Testis (tissue), 3 donors: Measurements from ENCODE around the gene CPVL. TPM values are rescaled to one million over a fixed set of nuclear protein-coding genes. Genes with fewer than 3 reads are reported as not detected.
A peak's percentile ranks its signal among the peaks of the same experiment; 100 is the strongest.

Source experiments
- DNase-seq: peaks from one replicate; pipeline ENCODE4 v3.0.0-alpha.2; 2019
- H3K27ac ChIP-seq, 2 donors: fragments of 200-600 bp; sonication (generic); one replicate each; pipeline ENCODE4 v1.5.1; 2019
- H3K27me3 ChIP-seq: fragments of 200-600 bp; sonication (generic); one replicate; pipeline ENCODE4 v1.5.1; 2019
- H3K36me3 ChIP-seq: fragments of 200-600 bp; sonication (generic); one replicate; pipeline ENCODE4 v1.5.1; 2017; ENCODE audit warnings: low read depth; ENCODE audit errors: missing control alignments
- H3K4me1 ChIP-seq: fragments of 200-600 bp; sonication (generic); one replicate; pipeline ENCODE4 v1.5.1; 2019
- H3K4me3 ChIP-seq, 2 donors: fragments of 200-600 bp; sonication (generic); one replicate each; pipeline ENCODE4 v1.5.1; 2017 to 2019
- H3K9me3 ChIP-seq: fragments of 200-600 bp; sonication (generic); one replicate; pipeline ENCODE4 v1.5.1; 2017
- POLR2A ChIP-seq: fragments of 450-650 bp; IDR thresholded peaks from one replicate; pipeline ENCODE4 v1.6.1; 2017; ENCODE audit warnings: antibody characterized with exemption, mild to moderate bottlenecking, moderate library complexity
- WGBS, 2 donors: methylation state at CpG; one replicate each; pipeline ENCODE4 v1.1.5; 2018; 5-methylcytosine and 5-hydroxymethylcytosine counted together
- intact Hi-C: fragments of 100-400 bp; cut with DNase I; formaldehyde crosslinking; loops from one replicate; pipeline ENCODE4 v1.15.1; 2023; ENCODE audit warnings: low total_unique reads
- polyA plus RNA-seq: library from polyadenylated mRNA; stranded (reverse); fragments of 350-450 nt; fragmentation: Illumina TruSeq; extraction: RNeasy Lipid Tissue Mini Kit (QIAGEN cat#74804); gene quantifications from one replicate; pipeline ENCODE4 v1.2.3, GENCODE V29; 2014; ENCODE audit warnings: low read depth, low replicate concordance; ENCODE audit not compliant: insufficient read depth
- total RNA-seq, 2 donors: library from RNA; depleted of rRNA; stranded (reverse); fragments of >200 nt; gene quantifications; one replicate each; pipeline ENCODE4 v1.2.3, GENCODE V29; 2016
- TF ChIP-seq, protein P1 (sequence below), 3 experiments: fragments of 450-650 bp in 2 of 3; fragments of 200-600 bp in 1 of 3; sonication (generic) in 1 of 3; IDR thresholded peaks; one replicate each; pipeline ENCODE4 v1.5.1; 2016 to 2019; ENCODE audit warnings: antibody characterized with exemption in 3 of 3, mild to moderate bottlenecking in 2 of 3, moderate library complexity in 1 of 3

CPVL gene
- total and polyA plus RNA-seq, 3 donors from 2014 or later = 26.6 to 55.1 (median 51.1) TPM

DNA sequence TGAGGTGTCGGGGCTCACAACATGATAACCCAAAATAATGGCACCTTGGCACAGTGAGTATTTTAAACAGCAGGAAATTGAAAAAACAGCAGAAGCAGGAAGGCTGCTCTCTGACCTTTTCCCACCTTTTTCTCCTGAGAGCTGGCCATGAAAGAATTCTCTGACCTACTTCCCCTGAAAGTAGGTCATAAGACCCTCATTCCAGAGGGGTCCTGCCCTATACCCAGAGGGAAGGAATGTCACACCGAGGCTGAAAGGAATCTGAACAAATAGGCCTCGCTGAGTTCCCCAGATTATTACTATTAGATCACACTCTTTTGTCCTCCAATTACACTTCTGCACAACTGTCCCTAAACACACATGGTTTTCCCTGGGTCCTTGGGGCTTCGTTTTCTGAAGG, 18.8 kb downstream of the CPVL start:
- DNase-seq = no peak
- Histone ChIP-seq H3K27ac (no peak overlapping the region), H3K27me3 (no peaks in the 10 kb centered on the region), H3K36me3 (no peaks in the 10 kb centered on the region), H3K4me3 (no peak overlapping the region), H3K9me3 (no peaks in the 10 kb centered on the region), H3K4me1 (no peaks in the 10 kb centered on the region)
- TF ChIP-seq, protein P1, sequence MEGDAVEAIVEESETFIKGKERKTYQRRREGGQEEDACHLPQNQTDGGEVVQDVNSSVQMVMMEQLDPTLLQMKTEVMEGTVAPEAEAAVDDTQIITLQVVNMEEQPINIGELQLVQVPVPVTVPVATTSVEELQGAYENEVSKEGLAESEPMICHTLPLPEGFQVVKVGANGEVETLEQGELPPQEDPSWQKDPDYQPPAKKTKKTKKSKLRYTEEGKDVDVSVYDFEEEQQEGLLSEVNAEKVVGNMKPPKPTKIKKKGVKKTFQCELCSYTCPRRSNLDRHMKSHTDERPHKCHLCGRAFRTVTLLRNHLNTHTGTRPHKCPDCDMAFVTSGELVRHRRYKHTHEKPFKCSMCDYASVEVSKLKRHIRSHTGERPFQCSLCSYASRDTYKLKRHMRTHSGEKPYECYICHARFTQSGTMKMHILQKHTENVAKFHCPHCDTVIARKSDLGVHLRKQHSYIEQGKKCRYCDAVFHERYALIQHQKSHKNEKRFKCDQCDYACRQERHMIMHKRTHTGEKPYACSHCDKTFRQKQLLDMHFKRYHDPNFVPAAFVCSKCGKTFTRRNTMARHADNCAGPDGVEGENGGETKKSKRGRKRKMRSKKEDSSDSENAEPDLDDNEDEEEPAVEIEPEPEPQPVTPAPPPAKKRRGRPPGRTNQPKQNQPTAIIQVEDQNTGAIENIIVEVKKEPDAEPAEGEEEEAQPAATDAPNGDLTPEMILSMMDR (IDR thresholded peaks at IDR 0.05) = no peak
- intact Hi-C loops = no loop called here
- WGBS, 2 donors = 66 to 76% methylated on average over 4 of the region's 4 CpGs

DNA sequence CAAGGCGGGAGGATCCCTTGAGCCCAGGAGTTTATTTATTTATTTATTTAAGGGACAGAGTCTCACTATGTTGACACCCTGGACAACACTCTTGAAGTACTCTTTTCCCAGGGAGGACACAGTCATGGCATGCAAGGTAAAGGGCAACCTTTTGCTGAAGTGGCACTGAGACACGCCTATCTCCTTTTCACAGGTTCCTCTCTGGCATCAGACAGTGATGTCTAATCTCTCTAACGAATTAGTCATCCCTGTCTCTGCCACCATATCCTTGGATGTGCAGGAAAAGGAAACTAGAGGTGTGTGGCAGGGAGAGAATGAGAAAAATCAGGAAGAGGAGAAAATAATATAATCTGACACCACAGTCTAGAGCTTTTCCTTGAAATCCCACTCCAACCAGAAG, 19.5 kb downstream of the CPVL start:
- Histone ChIP-seq H3K9me3 (no peaks in the 10 kb centered on the region), H3K27ac (no peak overlapping the region), H3K4me1 (no peaks in the 10 kb centered on the region), H3K4me3 (no peak overlapping the region), H3K36me3 (no peaks in the 10 kb centered on the region), H3K27me3 (no peaks in the 10 kb centered on the region)
- intact Hi-C loops = no loop called here
- DNase-seq = no peak
- no peak for TF ChIP-seq POLR2A
- TF ChIP-seq, protein P1 (IDR thresholded peaks at IDR 0.05) = no peak
- 89 to 91% methylated on average over 3 of the region's 3 CpGs for WGBS, 2 donors

DNA sequence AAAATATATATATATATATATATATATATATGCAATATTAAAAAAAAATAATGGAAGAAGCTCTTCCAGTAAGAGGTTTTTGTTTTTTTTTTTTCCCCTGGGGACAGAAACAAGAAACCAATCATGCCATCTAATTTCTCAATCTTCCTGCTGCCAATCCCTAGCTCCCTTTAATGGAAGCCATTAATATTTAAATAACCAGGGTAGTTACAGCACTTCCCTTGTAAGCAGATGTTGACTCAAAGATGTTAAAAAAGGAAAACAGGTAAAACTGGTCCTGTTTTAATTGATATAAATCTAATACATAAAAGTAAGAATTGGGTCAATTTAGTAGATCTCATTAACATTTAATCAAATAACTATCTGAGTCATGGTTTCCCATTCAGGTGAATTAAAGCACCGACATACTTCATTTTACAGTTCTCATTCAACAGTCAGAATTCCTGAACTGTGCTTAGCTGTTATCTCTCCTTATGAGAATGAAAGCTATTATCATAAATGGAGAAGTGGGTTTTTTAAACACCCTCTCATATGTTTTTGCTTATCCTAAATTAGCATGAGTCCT, 22.6 kb downstream of the CPVL start:
- H3K36me3 ChIP-seq = no peaks in the 10 kb centered on the region
- no peak for TF ChIP-seq POLR2A
- TF ChIP-seq, protein P1 (IDR thresholded peaks at IDR 0.05) = no peak
- no peak overlapping the region for H3K4me3 ChIP-seq
- H3K9me3 ChIP-seq = no peaks in the 10 kb centered on the region
- no peaks in the 10 kb centered on the region for H3K27me3 ChIP-seq
- no peaks in the 10 kb centered on the region for H3K4me1 ChIP-seq
- intact Hi-C loops = no loop called here
- H3K27ac ChIP-seq = no peak overlapping the region
- DNase-seq = no peak
- 85 to 87% methylated on average over 1 of the region's 1 CpG for WGBS, 2 donors

- H3K27ac ChIP-seq = no peak overlapping the region
- no peak for DNase-seq
- WGBS, 2 donors = 85 to 95% methylated on average over 2 of the region's 2 CpGs
- H3K9me3 ChIP-seq = no peaks in the 10 kb centered on the region
- intact Hi-C loops = no loop called here
- H3K36me3 ChIP-seq = no peaks in the 10 kb centered on the region
- no peak overlapping the region for H3K4me3 ChIP-seq
- no peak for TF ChIP-seq POLR2A
- no peaks in the 10 kb centered on the region for H3K4me1 ChIP-seq
- H3K27me3 ChIP-seq = no peaks in the 10 kb centered on the region
Measured at GRCh38 chr7:29122759-29123158, 23.6 kb downstream of the CPVL start.

DNA sequence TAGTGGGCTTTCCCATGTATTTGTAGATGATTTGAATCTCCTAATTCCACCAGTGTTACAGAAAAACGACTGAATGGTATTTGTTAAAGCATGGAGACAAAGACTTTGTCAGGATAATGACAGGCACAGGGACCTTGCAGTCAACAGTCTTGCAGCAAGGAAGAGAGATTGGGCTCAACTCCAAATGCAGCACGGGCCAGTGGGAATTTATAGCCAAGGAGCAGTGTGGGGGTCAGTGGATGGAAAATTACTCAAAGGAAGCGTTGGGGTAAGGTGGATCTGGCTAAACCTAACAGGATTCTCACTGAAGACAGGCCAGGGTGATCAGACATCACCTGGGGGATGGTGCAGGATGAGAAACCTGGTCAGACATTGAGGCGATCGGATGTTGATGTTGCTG, 24.3 kb downstream of the CPVL start:
- Histone ChIP-seq H3K36me3 (no peaks in the 10 kb centered on the region), H3K27ac (peak overlapping the region in 1 of 2 donors; percentile 27), H3K4me1 (no peaks in the 10 kb centered on the region), H3K9me3 (no peaks in the 10 kb centered on the region), H3K4me3 (no peak overlapping the region), H3K27me3 (no peaks in the 10 kb centered on the region)
- 73 to 77% methylated on average over 5 of the region's 5 CpGs for WGBS, 2 donors
- intact Hi-C loops = no loop called here
- TF ChIP-seq, protein P1 (IDR thresholded peaks at IDR 0.05) = no peak
- no peak for TF ChIP-seq POLR2A
- no peak for DNase-seq
